HEK293T (cell line): ENCODE results near the gene YWHAB.

ENCODE experiments used
- ARNT ChIP-seq: fragments of 450-650 bp; IDR thresholded peaks from 2 replicates; pipeline ENCODE4 v1.6.1; 2017; ENCODE audit warnings: mild to moderate bottlenecking
- FOXA1 ChIP-seq: fragments of 450-650 bp; IDR thresholded peaks from 2 replicates; pipeline ENCODE4 v1.6.1; 2016; ENCODE audit warnings: mild to moderate bottlenecking
- FOXK2 ChIP-seq: fragments of 450-650 bp; IDR thresholded peaks from 2 replicates; pipeline ENCODE4 v1.6.1; 2016; ENCODE audit warnings: mild to moderate bottlenecking
- FOXM1 ChIP-seq: fragments of 450-650 bp; IDR thresholded peaks from 2 replicates; pipeline ENCODE4 v1.6.1; 2017; ENCODE audit warnings: mild to moderate bottlenecking, borderline replicate concordance
- LEF1 ChIP-seq: fragments of 450-650 bp; IDR thresholded peaks from 2 replicates; pipeline ENCODE4 v1.6.1; 2017; ENCODE audit warnings: mild to moderate bottlenecking, borderline replicate concordance
- SP1 ChIP-seq: fragments of 450-650 bp; IDR thresholded peaks from 2 replicates; pipeline ENCODE4 v1.6.1; 2017

DNA sequence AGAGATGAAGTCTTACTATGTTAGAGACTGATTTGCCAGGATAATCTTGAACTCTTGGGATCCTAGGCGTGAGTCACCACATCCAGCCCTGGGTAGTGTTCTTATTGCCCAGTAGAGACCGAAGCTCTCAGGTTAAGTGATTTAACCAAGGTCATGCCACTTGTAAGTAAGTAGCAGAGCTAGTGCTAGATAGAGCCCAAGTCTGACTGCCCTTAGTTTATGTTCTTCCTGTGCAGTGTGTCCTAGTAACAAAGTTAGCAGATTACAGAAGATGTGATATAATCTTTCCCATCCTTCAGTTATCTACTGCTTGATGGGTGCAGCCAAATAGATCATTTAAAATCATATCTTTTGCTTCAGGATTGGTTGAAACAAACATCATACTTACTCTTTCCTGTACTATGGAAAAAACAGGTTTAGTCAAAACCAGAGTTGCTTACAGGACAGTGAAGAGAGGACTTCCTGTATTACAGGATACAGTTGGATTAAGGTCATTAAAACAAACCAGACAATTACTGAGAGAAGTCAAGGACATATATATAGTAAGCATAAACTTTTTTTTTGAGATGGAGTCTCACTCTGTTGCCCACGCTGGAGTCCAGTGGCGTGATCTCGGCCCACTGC lies 14.8 kb downstream of the YWHAB start:
- TF ChIP-seq ARNT = no peak
- TF ChIP-seq FOXA1 = no peak
- TF ChIP-seq FOXM1 = no peak
- no peak for TF ChIP-seq FOXK2
- no peak for TF ChIP-seq SP1
- TF ChIP-seq LEF1 = no peak
